HEK293 (cell line): ENCODE measurements around the gene RGS5.
A peak's percentile ranks its signal among the peaks of the same experiment; 100 is the strongest.

Source experiments
- CTCF ChIA-PET: fragments of 350-600 bp; formaldehyde crosslinking; extraction: SDS; loops from one replicate; lab custom pipeline; 2021; ENCODE audit warnings: antibody characterized with exemption; lab: Yijun Ruan, JAX
- POLR2A ChIA-PET: fragments of 300-600 bp; formaldehyde crosslinking; extraction: SDS; loops from one replicate; lab custom pipeline; 2020; ENCODE audit warnings: antibody characterized with exemption, inconsistent platforms; lab: Yijun Ruan, JAX
- H3K27ac ChIP-seq: fragments of 200-500 bp; sonication (Bioruptor generic); 2 replicates; pipeline ENCODE4 v1.5.1; 2014; ENCODE audit warnings: low read depth, low read length, control low read depth, inconsistent platforms; ENCODE audit errors: extremely low read depth
- H3K36me3 ChIP-seq, 2 experiments: fragments of 200-500 bp in 1 of 2; sonication (Bioruptor generic) in 1 of 2; 1 replicate in 1 of 2; 2 replicates in 1 of 2; pipeline ENCODE4 v1.5.1; 2014 to 2017; ENCODE audit warnings: inconsistent platforms in 2 of 2, low read length in 2 of 2; ENCODE audit not compliant: control insufficient read depth in 2 of 2, insufficient read depth in 1 of 2
- H3K4me1 ChIP-seq: fragments of 200-500 bp; sonication (Bioruptor generic); 2 replicates; pipeline ENCODE4 v1.5.1; 2014; ENCODE audit warnings: mild to moderate bottlenecking, low read length, inconsistent platforms; ENCODE audit not compliant: control insufficient read depth, insufficient read depth
- H3K4me3 ChIP-seq: 2 replicates; pipeline ENCODE4 v1.5.1; 2011; ENCODE audit warnings: low read depth, mild to moderate bottlenecking, control low read depth, low read length, moderate library complexity
- H3K9me3 ChIP-seq: fragments of 200-500 bp; sonication (Bioruptor generic); 2 replicates; pipeline ENCODE4 v1.5.1; 2014; ENCODE audit warnings: low read depth, low read length, inconsistent platforms; ENCODE audit not compliant: control insufficient read depth, insufficient read depth
- IKZF3 ChIP-seq: fragments of 450-650 bp; IDR thresholded peaks from 2 replicates; pipeline ENCODE4 v1.5.0; 2018; ENCODE audit warnings: missing biosample characterization, mild to moderate bottlenecking, missing genetic modification characterization, moderate library complexity
- OSR2 ChIP-seq: fragments of 450-650 bp; formaldehyde crosslinking; IDR thresholded peaks from 2 replicates; pipeline ENCODE4 v1.5.1; 2016; ENCODE audit warnings: missing biosample characterization, missing genetic modification characterization
- PRDM10 ChIP-seq: fragments of 450-650 bp; formaldehyde crosslinking; IDR thresholded peaks from 2 replicates; pipeline ENCODE4 v1.5.1; 2016; ENCODE audit warnings: missing biosample characterization, missing genetic modification characterization
- SALL2 ChIP-seq: fragments of 450-650 bp; formaldehyde crosslinking; IDR thresholded peaks from 2 replicates; pipeline ENCODE4 v1.5.0; 2017; ENCODE audit warnings: missing biosample characterization, mild to moderate bottlenecking, missing genetic modification characterization, borderline replicate concordance
- TRIM28 ChIP-seq: IDR thresholded peaks from 2 replicates; pipeline ENCODE4 v1.6.1; 2011; ENCODE audit warnings: low read length, control low read depth, borderline replicate concordance
- ZBTB17 ChIP-seq: fragments of 450-650 bp; formaldehyde crosslinking; IDR thresholded peaks from 2 replicates; pipeline ENCODE4 v1.5.1; 2016; ENCODE audit warnings: missing biosample characterization, missing genetic modification characterization
- ZBTB26 ChIP-seq: fragments of 450-650 bp; formaldehyde crosslinking; optimal IDR thresholded peaks from 2 replicates; pipeline ENCODE3; 2016; ENCODE audit warnings: missing biosample characterization, mild to moderate bottlenecking, missing genetic modification characterization
- ZFP3 ChIP-seq: fragments of 450-650 bp; formaldehyde crosslinking; IDR thresholded peaks from 2 replicates; pipeline ENCODE4 v1.5.1; 2016; ENCODE audit warnings: low read depth, missing biosample characterization, missing genetic modification characterization
- ZNF10 ChIP-seq: fragments of 450-650 bp; formaldehyde crosslinking; IDR thresholded peaks from 2 replicates; pipeline ENCODE4 v1.5.1; 2017; ENCODE audit warnings: missing biosample characterization, missing genetic modification characterization
- ZNF140 ChIP-seq: fragments of 450-650 bp; formaldehyde crosslinking; IDR thresholded peaks from 2 replicates; pipeline ENCODE4 v1.5.1; 2016; ENCODE audit warnings: missing biosample characterization, missing genetic modification characterization
- ZNF146 ChIP-seq: fragments of 450-650 bp; formaldehyde crosslinking; IDR thresholded peaks from 2 replicates; pipeline ENCODE4 v1.5.1; 2016; ENCODE audit warnings: missing biosample characterization, missing genetic modification characterization
- ZNF23 ChIP-seq: fragments of 450-650 bp; formaldehyde crosslinking; IDR thresholded peaks from 2 replicates; pipeline ENCODE4 v1.5.1; 2016; ENCODE audit warnings: missing biosample characterization, missing genetic modification characterization, borderline replicate concordance
- ZNF248 ChIP-seq: fragments of 450-650 bp; formaldehyde crosslinking; IDR thresholded peaks from 2 replicates; pipeline ENCODE4 v1.5.1; 2017; ENCODE audit warnings: missing biosample characterization, missing genetic modification characterization
- ZNF292 ChIP-seq: fragments of 450-650 bp; formaldehyde crosslinking; IDR thresholded peaks from 2 replicates; pipeline ENCODE4 v1.5.1; 2016; ENCODE audit warnings: low read depth, missing biosample characterization, missing genetic modification characterization, borderline replicate concordance
- ZNF324 ChIP-seq: fragments of 450-650 bp; formaldehyde crosslinking; IDR thresholded peaks from 2 replicates; pipeline ENCODE4 v1.5.1; 2016; ENCODE audit warnings: missing biosample characterization, missing genetic modification characterization
- ZNF350 ChIP-seq: fragments of 450-650 bp; formaldehyde crosslinking; IDR thresholded peaks from 2 replicates; pipeline ENCODE4 v1.5.0; 2017; ENCODE audit warnings: missing biosample characterization, mild to moderate bottlenecking, missing genetic modification characterization
- ZNF404 ChIP-seq: fragments of 450-650 bp; formaldehyde crosslinking; IDR thresholded peaks from 2 replicates; pipeline ENCODE4 v1.5.1; 2017; ENCODE audit warnings: missing biosample characterization, missing genetic modification characterization
- ZNF510 ChIP-seq: fragments of 450-650 bp; formaldehyde crosslinking; IDR thresholded peaks from 2 replicates; pipeline ENCODE4 v1.5.1; 2018; ENCODE audit warnings: mild to moderate bottlenecking, missing genetic modification characterization, missing biosample characterization; ENCODE audit not compliant: insufficient replicate concordance
- ZNF549 ChIP-seq: fragments of 450-650 bp; IDR thresholded peaks from 2 replicates; pipeline ENCODE4 v1.5.1; 2018; ENCODE audit warnings: missing biosample characterization, missing genetic modification characterization, mild to moderate bottlenecking, inconsistent platforms, moderate library complexity
- ZNF571 ChIP-seq: fragments of 450-650 bp; formaldehyde crosslinking; IDR thresholded peaks from 2 replicates; pipeline ENCODE4 v1.5.0; 2017; ENCODE audit warnings: missing biosample characterization, missing genetic modification characterization
- ZNF626 ChIP-seq: fragments of 450-650 bp; sonication (Bioruptor Pico); formaldehyde crosslinking; IDR thresholded peaks from 2 replicates; pipeline ENCODE4 v1.5.1; 2018; ENCODE audit warnings: missing biosample characterization, missing genetic modification characterization, inconsistent platforms
- ZNF654 ChIP-seq: fragments of 450-650 bp; formaldehyde crosslinking; IDR thresholded peaks from 2 replicates; pipeline ENCODE4 v1.5.1; 2016; ENCODE audit warnings: low read depth, missing biosample characterization, missing genetic modification characterization
- ZNF768 ChIP-seq: fragments of 450-650 bp; formaldehyde crosslinking; IDR thresholded peaks from 2 replicates; pipeline ENCODE4 v1.5.1; 2018; ENCODE audit warnings: missing biosample characterization, mild to moderate bottlenecking, missing genetic modification characterization
- ZNF776 ChIP-seq: fragments of 450-650 bp; formaldehyde crosslinking; IDR thresholded peaks from 2 replicates; pipeline ENCODE4 v1.5.0; 2017; ENCODE audit warnings: missing biosample characterization, missing genetic modification characterization, borderline replicate concordance
- ZNF843 ChIP-seq: fragments of 450-650 bp; formaldehyde crosslinking; IDR thresholded peaks from 2 replicates; pipeline ENCODE4 v1.5.1; 2016; ENCODE audit warnings: missing biosample characterization, missing genetic modification characterization
- TF ChIP-seq, protein P1 (sequence below): fragments of 450-650 bp; formaldehyde crosslinking; IDR thresholded peaks from 2 replicates; pipeline ENCODE4 v1.5.1; 2016; ENCODE audit warnings: missing biosample characterization, missing genetic modification characterization, low read depth

Gene RGS5

DNA sequence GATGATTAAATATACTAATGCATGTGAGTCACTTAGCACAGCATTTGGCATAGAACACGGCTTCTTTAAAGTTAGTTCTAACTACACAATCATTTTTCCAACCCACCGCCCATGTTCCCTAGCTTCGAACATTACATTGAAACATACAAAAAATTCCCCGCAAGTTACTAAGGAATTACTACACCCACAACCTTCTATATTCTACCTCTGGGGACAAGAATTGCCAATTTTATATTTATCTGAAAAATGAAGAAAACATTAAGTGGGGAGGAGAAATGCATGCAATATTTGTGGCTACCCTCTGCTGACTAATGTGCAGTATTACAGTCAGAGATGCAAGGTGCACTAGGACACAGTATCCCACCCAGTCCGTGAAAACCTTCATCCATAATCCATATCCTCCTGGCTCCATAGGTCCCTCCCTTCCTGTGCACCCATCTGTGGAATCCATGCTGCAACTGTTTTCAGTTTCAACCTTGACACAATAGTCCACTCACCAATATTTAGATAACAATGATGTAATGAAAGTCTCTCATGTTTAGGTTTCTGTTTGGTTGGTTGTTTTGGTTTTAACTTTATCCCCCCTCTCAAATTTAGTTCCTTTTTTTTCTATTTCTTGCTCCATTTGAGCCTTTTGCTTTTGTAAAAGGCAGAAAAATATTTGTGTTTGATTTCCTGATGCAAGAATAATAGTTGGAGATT, 31.6 kb downstream of the RGS5 start (continued):
- TF ChIP-seq, protein P1, sequence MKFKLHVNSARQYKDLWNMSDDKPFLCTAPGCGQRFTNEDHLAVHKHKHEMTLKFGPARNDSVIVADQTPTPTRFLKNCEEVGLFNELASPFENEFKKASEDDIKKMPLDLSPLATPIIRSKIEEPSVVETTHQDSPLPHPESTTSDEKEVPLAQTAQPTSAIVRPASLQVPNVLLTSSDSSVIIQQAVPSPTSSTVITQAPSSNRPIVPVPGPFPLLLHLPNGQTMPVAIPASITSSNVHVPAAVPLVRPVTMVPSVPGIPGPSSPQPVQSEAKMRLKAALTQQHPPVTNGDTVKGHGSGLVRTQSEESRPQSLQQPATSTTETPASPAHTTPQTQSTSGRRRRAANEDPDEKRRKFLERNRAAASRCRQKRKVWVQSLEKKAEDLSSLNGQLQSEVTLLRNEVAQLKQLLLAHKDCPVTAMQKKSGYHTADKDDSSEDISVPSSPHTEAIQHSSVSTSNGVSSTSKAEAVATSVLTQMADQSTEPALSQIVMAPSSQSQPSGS (tag by site-specific recombination) = peak; percentile 83
- TF ChIP-seq ZNF10 (tag by site-specific recombination) (no peak), ZBTB17 (peak; percentile 48; the same call in 1 of the 2 replicates), ZNF626 (tag by site-specific recombination) (no peak), ZNF23 (no peak), ZNF768 (tag by site-specific recombination) (no peak), ZNF654 (tag by site-specific recombination) (peak; percentile 26)

DNA sequence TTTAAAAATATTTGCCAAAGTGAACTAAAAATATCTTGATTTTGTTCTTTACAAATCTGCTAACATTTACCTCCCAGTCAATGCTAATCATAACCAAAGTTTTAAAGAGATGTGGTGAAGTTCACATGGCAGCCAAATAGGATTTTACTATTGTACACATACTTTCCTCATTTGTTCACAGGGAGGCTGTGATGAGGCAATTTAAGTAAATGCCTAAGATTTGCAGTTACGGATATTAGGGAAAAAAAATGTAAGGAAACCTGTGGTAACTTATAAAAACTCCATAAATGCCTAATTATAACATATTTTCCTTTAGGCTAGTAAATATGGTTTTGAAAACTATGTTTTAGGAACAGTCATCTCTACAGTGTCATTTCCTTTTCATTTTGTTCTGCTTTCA, 32.4 kb downstream of the RGS5 start:
- CTCF ChIA-PET = interaction anchor here (0.6 to 1.3 kb wide), 10 partner anchors 23 to 309 kb away, joined by 3 to 7 read pairs (median 3); partner anchors contain the start of gene RGS4
- Histone ChIP-seq H3K4me3 (no peak overlapping the region), H3K27ac (no peak overlapping the region)

DNA sequence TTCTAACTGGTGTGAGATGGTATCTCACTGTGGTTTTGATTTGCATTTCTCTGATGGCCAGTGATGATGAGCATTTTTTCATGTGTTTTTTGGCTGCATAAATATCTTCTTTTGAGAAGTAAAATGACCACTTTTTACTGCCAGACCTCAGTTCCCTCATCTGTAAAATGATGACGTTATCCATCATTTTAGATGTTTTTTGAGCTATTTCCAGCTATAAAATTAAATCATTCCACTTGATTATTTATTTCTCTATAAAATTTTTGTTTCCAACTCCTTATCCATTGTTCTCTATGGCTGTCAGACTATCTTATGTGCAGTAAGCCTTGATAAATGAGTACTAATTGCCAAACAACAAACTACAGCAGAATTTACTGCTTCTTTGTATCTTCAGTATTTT, 33.2 kb downstream of the RGS5 start:
- H3K27ac ChIP-seq = no peak overlapping the region
- POLR2A ChIA-PET = no interaction called here
- TF ChIP-seq ZNF776 (tag by site-specific recombination) (no peak), ZFP3 (tag by site-specific recombination) (no peak), ZBTB26 (tag by site-specific recombination) (no peak), ZNF404 (tag by site-specific recombination) (no peak), ZNF292 (no peak), ZNF571 (tag by site-specific recombination) (no peak), ZNF140 (tag by site-specific recombination) (no peak), PRDM10 (tag by site-specific recombination) (no peak), ZNF350 (no peak)
- TF ChIP-seq, all 188 proteins: peak for 0
- no peak overlapping the region for H3K4me3 ChIP-seq
- H3K36me3 ChIP-seq = no peaks in the 10 kb centered on the region
- CTCF ChIA-PET = interaction anchor here (0.5 to 0.8 kb wide), 5 partner anchors 22 to 333 kb away, joined by 3 to 5 read pairs (median 3); partner anchors contain the start of gene RGS4
- peaks cover 7% of the 10 kb centered on the region; the same call in 1 of the 2 replicates for H3K4me1 ChIP-seq
- no peaks in the 10 kb centered on the region for H3K9me3 ChIP-seq

More for the DNA sequence above, 32.4 kb downstream of the RGS5 start:
- POLR2A ChIA-PET = no interaction called here
- TF ChIP-seq OSR2 (tag by site-specific recombination) (no peak), ZNF146 (tag by site-specific recombination) (no peak), IKZF3 (tag by site-specific recombination) (no peak), ZNF510 (tag by site-specific recombination) (no peak), TRIM28 (no peak), ZNF248 (no peak), ZNF843 (tag by site-specific recombination) (no peak), ZNF324 (tag by site-specific recombination) (no peak), ZNF549 (tag by site-specific recombination) (no peak), ZNF654 (tag by site-specific recombination) (no peak), SALL2 (tag by site-specific recombination) (no peak), ZFP3 (tag by site-specific recombination) (no peak)
- H3K4me1 ChIP-seq = peaks cover 7% of the 10 kb centered on the region; the same call in 1 of the 2 replicates
- no peaks in the 10 kb centered on the region for H3K36me3 ChIP-seq
- H3K9me3 ChIP-seq = no peaks in the 10 kb centered on the region
